D721Med (cell line): ENCODE data around the gene OPCML.

Experiments
- DNase-seq: peaks from one replicate; pipeline ENCODE4 v3.0.0; 2011; ENCODE audit warnings: low spot score; ENCODE audit not compliant: insufficient read length
- FAIRE-seq: peaks from 2 replicates; lab custom pipeline; 2011; peaks lifted over from hg19 to GRCh38; lab: Jason Lieb, UNC
- CTCF ChIP-seq: IDR thresholded peaks from 2 replicates; pipeline ENCODE4 v1.5.1; 2012; ENCODE audit warnings: mild to moderate bottlenecking, control low read depth; ENCODE audit not compliant: insufficient read depth; ENCODE audit errors: missing control alignments

Gene OPCML

GRCh38 chr11:133047036-133047770, 485.1 kb downstream of the OPCML start:
- DNase-seq (no peak), FAIRE-seq (no peak)
- no peak for TF ChIP-seq CTCF

- DNase-seq (no peak), FAIRE-seq (no peak)
- TF ChIP-seq CTCF = no peak
Observed at GRCh38 chr11:133046252-133046651, 486.0 kb downstream of the OPCML start.

- DNase-seq = no peak
- FAIRE-seq = no peak
- TF ChIP-seq CTCF = no peak
Observed at GRCh38 chr11:133041928-133042882, 490.1 kb downstream of the OPCML start.

GRCh38 chr11:133041181-133041580, 491.1 kb downstream of the OPCML start:
- no peak for FAIRE-seq

GRCh38 chr11:133040289-133040900, 491.9 kb downstream of the OPCML start:
- FAIRE-seq (no peak), DNase-seq (no peak)
- TF ChIP-seq CTCF = no peak

More at GRCh38 chr11:133041181-133041580, 491.1 kb downstream of the OPCML start:
- TF ChIP-seq CTCF = peak; percentile 31
- no peak for DNase-seq

GRCh38 chr11:133038850-133039249, 493.5 kb downstream of the OPCML start:
- no peak for TF ChIP-seq CTCF
- DNase-seq = no peak
- FAIRE-seq = no peak
